Thyroid gland (tissue), 4 donors: ENCODE data around the gene KCP. TPM values are rescaled to one million over a fixed set of nuclear protein-coding genes. Genes with fewer than 3 reads are reported as not detected.
A peak's percentile ranks its signal among the peaks of the same experiment; 100 is the strongest.

Source experiments
- DNase-seq, 2 donors: peaks; one replicate each; pipeline ENCODE4 v3.0.0-alpha.2; 2019
- H3K27ac ChIP-seq, 3 donors: fragments of 200-600 bp; sonication (generic); 1 replicate in 2 of 3; 2 replicates in 1 of 3; pipeline ENCODE4 v1.5.1; 2016 to 2019; ENCODE audit warnings: mild to moderate bottlenecking in 1 of 3, moderate library complexity in 1 of 3
- H3K27me3 ChIP-seq: fragments of 200-600 bp; sonication (generic); one replicate; pipeline ENCODE4 v1.5.1; 2019
- H3K36me3 ChIP-seq, 2 donors: fragments of 200-600 bp; sonication (generic); one replicate each; pipeline ENCODE4 v1.5.1; 2016 to 2019
- H3K4me1 ChIP-seq, 2 donors: fragments of 200-600 bp; sonication (generic); one replicate each; pipeline ENCODE4 v1.5.1; 2017 to 2019
- H3K4me3 ChIP-seq, 3 donors: fragments of 200-600 bp; sonication (generic); replicated peaks in 1 of 3; 1 replicate in 2 of 3; 2 replicates in 1 of 3; pipeline ENCODE4 v1.5.1; 2016; ENCODE audit warnings: mild to moderate bottlenecking in 1 of 3
- H3K9me3 ChIP-seq: fragments of 200-600 bp; sonication (generic); one replicate; pipeline ENCODE4 v1.5.1; 2017
- CTCF ChIP-seq, 6 experiments: fragments of 200-600 bp in 3 of 6; fragments of 450-650 bp in 3 of 6; sonication (generic) in 3 of 6; IDR thresholded peaks; one replicate each; pipeline ENCODE4 v1.5.1; 2016 to 2019; ENCODE audit warnings: antibody characterized with exemption in 6 of 6, mild to moderate bottlenecking in 2 of 6, inconsistent platforms in 1 of 6, moderate library complexity in 1 of 6
- POLR2A ChIP-seq, 2 donors: fragments of 450-650 bp; IDR thresholded peaks; one replicate each; pipeline ENCODE4 v1.6.1; 2017; ENCODE audit warnings: antibody characterized with exemption in 2 of 2, mild to moderate bottlenecking in 2 of 2, moderate library complexity in 1 of 2
- WGBS, 2 donors: methylation state at CpG; one replicate each; pipeline ENCODE4 v1.1.5; 2017; 5-methylcytosine and 5-hydroxymethylcytosine counted together
- intact Hi-C: fragments of 100-400 bp; cut with DNase I; formaldehyde crosslinking; loops from one replicate; pipeline ENCODE4 v1.15.1; 2023
- total RNA-seq, 4 donors: library from RNA; depleted of rRNA; stranded (reverse); fragments of >200 nt; gene quantifications; one replicate each; pipeline ENCODE4 v1.2.3, GENCODE V29; 2016

Gene KCP
- total RNA-seq, 4 donors from 2014 or later: 0.27 to 0.93 (median 0.61) TPM

- no peaks in the 10 kb centered on the region for H3K9me3 ChIP-seq
- peaks cover 5 to 7% of the 10 kb centered on the region in 2 donors for H3K4me1 ChIP-seq
- WGBS, 2 donors: 63 to 70% methylated on average over 15 to 17 of the region's 22 CpGs
- no peak overlapping the region for H3K27ac ChIP-seq
- no peaks in the 10 kb centered on the region for H3K36me3 ChIP-seq
- no peak for DNase-seq
- TF ChIP-seq POLR2A (IDR thresholded peaks at IDR 0.05) (no peak), CTCF (IDR thresholded peaks at IDR 0.05) (no peak)
- intact Hi-C loops: no loop called here
- H3K4me3 ChIP-seq: no peak overlapping the region
- H3K27me3 ChIP-seq: no peaks in the 10 kb centered on the region
These were observed 36.1 kb downstream of the KCP start for GRCh38 chr7:128874140-128875031.

GRCh38 chr7:128873234-128873633 lies 37.3 kb downstream of the KCP start:
- 58 to 84% methylated on average over 4 to 7 of the region's 9 CpGs for WGBS, 2 donors

GRCh38 chr7:128872394-128872824 lies 38.1 kb downstream of the KCP start:
- H3K9me3 ChIP-seq: no peaks in the 10 kb centered on the region
- no peak for DNase-seq
- 66 to 72% methylated on average over 9 to 10 of the region's 13 CpGs for WGBS, 2 donors
- H3K4me1 ChIP-seq: peaks cover 12 to 17% of the 10 kb centered on the region in 2 donors
- no peak overlapping the region for H3K27ac ChIP-seq
- H3K36me3 ChIP-seq: no peaks in the 10 kb centered on the region
- no peak overlapping the region for H3K4me3 ChIP-seq
- intact Hi-C loops: no loop called here
- no peak for TF ChIP-seq CTCF (IDR thresholded peaks at IDR 0.05)
- TF ChIP-seq POLR2A (IDR thresholded peaks at IDR 0.05): no peak
- no peaks in the 10 kb centered on the region for H3K27me3 ChIP-seq

More at GRCh38 chr7:128873234-128873633, 37.3 kb downstream of the KCP start:
- Histone ChIP-seq H3K9me3 (no peaks in the 10 kb centered on the region), H3K27me3 (no peaks in the 10 kb centered on the region), H3K4me3 (no peak overlapping the region), H3K36me3 (no peaks in the 10 kb centered on the region), H3K27ac (no peak overlapping the region), H3K4me1 (peaks cover 12 to 17% of the 10 kb centered on the region in 2 donors)
- intact Hi-C loops: no loop called here
- no peak for DNase-seq
- no peak for TF ChIP-seq CTCF (IDR thresholded peaks at IDR 0.05)
- no peak for TF ChIP-seq POLR2A (IDR thresholded peaks at IDR 0.05)

GRCh38 chr7:128871050-128871449 lies 39.5 kb downstream of the KCP start:
- DNase-seq: no peak
- intact Hi-C loops: no loop called here
- Histone ChIP-seq H3K36me3 (peaks cover 0 to 3% of the 10 kb centered on the region in 2 donors), H3K9me3 (no peaks in the 10 kb centered on the region), H3K27ac (no peak overlapping the region), H3K4me1 (peaks cover 12 to 17% of the 10 kb centered on the region in 2 donors), H3K27me3 (no peaks in the 10 kb centered on the region), H3K4me3 (no peak overlapping the region)
- TF ChIP-seq CTCF (IDR thresholded peaks at IDR 0.05): no peak
- TF ChIP-seq POLR2A (IDR thresholded peaks at IDR 0.05): no peak
- 99% methylated on average over 4 of the region's 5 CpGs for WGBS, 2 donors

GRCh38 chr7:128869944-128870285 lies 40.6 kb downstream of the KCP start:
- TF ChIP-seq POLR2A (IDR thresholded peaks at IDR 0.05) (no peak), CTCF (IDR thresholded peaks at IDR 0.05) (no peak)
- H3K27me3 ChIP-seq: no peaks in the 10 kb centered on the region
- intact Hi-C loops: loop anchor here (10.0 kb wide), 1 partner anchor 135 kb away; the partner anchor contains the start of gene CALU
- H3K4me3 ChIP-seq: peak overlapping the region in 1 of 3 donors; percentile 55
- no peak for DNase-seq
- peaks cover 7 to 14% of the 10 kb centered on the region in 2 donors for H3K36me3 ChIP-seq
- H3K4me1 ChIP-seq: peaks cover 12 to 17% of the 10 kb centered on the region in 2 donors
- H3K27ac ChIP-seq: no peak overlapping the region
- WGBS, 2 donors: 36% methylated on average over 2 of the region's 30 CpGs
- H3K9me3 ChIP-seq: no peaks in the 10 kb centered on the region
